HG02623 (cell line): ENCODE results near the gene SPATA33.
A peak's percentile ranks its signal among the peaks of the same experiment; 100 is the strongest.
"Not testable (repeated sequence)": the region's sequence is repeated elsewhere in the genome, so short reads cannot be mapped to it uniquely, and the experiment has no call there.

ENCODE experiments used
- ATAC-seq: cut with Tn5 transposase; IDR thresholded peaks from one replicate; pipeline ENCODE4 v1.9.1; 2021; ENCODE audit warnings: moderate library complexity; ENCODE audit not compliant: unreplicated experiment

Gene SPATA33

DNA sequence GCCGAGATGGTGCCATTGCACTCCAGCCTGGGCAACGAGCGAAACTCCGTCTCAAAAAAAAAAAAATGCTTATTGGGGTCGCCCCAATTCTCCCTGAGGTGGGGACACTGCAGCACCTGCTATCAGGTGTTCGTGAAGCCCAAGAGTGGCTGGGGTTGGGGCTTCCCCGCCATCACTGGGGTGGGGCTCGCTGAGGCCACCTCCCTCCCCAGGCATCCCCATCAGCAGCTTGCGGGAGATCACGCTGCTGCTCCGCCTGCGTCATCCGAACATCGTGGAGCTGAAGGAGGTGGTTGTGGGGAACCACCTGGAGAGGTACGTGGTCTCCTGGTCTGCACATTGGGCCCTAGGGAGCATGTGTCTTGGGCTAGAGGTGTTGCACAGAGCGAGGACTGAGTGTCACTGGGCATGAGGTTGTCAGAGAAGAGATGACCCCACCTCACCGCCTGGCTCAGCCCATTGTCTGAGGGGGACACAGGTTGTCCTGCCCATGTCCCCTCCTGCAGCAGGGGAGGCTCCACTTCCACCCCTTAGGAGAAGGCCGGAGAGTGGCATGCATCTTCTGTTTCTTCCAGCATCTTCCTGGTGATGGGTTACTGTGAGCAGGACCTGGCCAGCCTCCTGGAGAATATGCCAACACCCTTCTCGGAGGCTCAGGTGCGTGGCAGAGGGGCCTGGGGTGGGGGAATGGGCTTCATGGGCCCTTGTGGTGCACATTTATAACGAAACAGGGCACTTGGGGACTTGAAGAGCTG, 33.8 kb downstream of the SPATA33 start:
- ATAC-seq = no peak

DNA sequence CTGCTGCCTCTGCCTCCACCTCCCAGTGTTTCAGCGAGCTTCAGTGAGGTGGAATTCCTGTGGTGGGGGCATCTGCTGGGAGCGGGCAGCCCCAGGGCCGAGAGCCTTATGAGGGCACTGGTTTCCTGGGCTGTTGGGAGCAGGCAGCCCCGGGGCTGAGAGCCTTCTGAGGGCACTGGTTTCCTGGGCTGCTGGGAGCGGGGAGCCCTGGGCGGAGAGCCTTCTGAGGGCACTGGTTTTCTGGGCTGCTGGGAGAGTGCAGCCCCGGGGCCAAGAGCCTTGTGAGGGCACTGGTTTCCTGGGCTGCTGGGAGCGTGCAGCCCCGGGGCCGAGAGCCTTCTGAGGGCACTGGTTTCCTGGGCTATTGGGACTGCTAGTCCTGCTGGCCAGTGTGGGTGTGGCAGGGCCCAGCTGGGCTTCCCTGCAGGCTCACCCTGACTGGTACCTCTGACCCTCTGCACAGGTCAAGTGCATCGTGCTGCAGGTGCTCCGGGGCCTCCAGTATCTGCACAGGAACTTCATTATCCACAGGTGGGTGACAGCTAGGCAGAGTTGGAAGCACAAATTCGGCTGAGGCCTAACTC, 34.4 kb downstream of the SPATA33 start:
- no peak for ATAC-seq

DNA sequence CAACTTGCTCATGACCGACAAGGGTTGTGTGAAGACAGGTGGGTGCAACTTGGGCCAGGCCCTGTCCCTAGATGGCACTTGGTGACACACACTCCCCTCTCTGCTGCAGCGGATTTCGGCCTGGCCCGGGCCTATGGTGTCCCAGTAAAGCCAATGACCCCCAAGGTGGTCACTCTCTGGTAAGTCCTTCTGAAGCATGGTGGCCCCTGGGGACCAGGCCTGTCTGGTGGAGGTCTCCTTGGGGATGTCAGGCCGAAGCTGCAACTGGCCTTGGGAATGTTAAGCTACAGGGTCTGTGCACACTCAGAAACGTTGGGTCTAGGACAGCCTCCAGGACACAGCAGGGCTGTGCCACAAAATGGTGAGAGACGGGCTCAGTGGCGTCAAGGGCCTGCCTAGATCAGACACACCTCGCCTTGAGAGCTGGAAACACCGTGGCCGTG, 35.7 kb downstream of the SPATA33 start:
- no peak for ATAC-seq

DNA sequence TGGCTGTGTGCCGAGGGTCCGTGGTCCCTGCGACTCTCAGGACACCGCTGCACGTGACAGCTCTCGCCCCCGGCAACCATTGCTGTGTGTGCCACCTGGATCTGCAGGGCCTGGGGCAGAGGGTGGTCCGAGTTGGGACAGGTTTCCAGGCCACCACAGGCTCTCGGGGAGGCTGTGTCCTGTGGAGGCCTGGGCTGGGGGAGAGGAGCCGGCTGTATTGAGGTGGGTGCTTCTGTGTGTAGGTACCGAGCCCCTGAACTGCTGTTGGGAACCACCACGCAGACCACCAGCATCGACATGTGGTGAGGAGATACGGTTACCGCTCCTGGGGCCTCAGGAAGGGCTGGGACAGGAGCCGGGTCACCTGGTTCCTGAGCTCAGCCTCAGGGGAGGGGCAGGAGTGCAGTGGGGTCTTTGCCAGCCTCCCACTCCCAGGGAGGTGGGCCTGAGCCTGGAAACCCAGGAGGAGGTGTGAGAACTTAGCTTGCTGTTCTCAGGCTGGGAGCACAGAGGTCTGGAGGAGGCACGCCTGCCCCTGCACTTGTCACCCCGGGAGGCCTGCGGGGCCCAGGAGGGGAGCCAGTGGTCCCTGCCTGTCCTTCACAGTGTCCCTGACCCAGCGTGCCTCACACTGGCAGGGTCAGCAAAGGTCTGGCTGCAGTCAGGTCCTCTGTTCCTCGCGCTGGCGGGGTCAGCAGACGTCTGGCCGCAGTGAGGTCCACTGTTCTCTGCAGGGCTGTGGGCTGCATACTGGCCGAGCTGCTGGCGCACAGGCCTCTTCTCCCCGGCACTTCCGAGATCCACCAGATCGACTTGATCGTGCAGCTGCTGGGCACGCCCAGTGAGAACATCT, 36.5 kb downstream of the SPATA33 start:
- ATAC-seq = no peak

DNA sequence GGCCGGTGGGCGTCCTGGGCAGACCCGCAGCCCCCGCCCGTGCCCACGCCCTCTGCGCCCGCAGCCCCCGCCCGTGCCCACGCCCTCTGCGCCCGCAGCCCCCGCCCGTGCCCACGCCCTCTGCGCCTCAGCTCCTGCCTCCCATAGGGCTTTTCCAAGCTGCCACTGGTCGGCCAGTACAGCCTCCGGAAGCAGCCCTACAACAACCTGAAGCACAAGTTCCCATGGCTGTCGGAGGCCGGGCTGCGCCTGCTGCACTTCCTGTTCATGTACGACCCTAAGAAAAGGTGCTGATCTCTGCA, 37.1 kb downstream of the SPATA33 start:
- not testable (repeated sequence) for ATAC-seq

DNA sequence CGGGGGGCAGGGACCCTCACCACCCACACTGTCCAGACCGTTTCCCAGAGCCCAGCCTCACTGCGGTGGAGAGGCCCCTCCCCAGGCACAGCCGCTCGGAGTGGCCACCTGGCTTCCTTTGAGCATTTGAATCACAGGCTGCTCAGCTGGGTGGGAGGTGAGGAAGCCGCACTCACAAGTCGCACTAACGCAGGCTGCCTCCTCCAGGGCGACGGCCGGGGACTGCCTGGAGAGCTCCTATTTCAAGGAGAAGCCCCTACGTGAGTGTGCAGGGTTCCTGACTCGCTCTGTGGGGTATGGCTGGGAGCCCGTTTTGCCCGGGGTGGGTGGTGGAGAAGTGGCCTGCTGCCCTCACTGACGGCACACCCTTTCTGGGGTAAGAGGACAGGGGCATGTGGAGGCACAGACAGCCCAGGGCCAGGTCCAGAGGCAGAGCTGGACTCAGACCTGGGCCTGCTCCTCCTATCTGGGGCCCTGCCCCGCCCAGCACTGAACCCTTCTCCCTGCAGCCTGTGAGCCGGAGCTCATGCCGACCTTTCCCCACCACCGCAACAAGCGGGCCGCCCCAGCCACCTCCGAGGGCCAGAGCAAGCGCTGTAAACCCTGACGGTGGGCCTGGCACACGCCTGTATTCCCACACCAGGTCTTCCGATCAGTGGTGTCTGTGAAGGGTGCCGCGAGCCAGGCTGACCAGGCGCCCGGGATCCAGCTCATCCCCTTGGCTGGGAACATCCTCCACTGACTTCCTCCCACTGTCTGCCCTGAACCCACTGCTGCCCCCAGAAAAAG, 37.6 kb downstream of the SPATA33 start:
- ATAC-seq = no peak

DNA sequence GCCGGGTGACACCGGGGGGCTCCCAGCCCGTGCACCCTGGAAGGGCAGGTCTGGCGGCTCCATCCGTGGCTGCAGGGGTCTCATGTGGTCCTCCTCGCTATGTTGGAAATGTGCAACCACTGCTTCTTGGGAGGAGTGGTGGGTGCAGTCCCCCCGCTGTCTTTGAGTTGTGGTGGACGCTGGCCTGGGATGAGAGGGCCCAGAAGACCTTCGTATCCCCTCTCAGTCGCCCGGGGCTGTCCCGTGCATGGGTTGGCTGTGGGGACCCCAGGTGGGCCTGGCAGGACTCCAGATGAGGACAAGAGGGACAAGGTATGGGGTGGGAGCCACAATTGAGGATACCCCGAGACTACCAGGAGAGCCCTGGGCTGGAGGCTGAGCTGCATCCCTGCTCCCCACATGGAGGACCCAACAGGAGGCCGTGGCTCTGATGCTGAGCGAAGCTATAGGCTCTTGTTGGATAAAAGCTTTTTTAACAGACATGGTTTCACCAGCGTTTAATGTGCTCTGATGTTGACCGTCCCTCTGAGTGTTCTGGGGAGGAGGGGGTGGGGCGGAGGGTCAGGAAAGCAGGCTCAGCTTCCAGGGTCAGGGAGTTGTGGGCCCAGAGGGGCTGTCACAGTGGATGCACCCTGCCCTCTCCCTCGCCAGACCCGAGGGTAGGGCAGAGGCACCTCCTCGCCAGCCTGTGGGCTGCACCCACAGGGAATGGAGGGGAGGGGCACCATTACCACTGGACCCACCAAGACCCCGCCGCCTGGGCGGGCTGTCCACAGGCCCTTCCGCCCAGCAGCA, 38.4 kb downstream of the SPATA33 start:
- no peak for ATAC-seq

DNA sequence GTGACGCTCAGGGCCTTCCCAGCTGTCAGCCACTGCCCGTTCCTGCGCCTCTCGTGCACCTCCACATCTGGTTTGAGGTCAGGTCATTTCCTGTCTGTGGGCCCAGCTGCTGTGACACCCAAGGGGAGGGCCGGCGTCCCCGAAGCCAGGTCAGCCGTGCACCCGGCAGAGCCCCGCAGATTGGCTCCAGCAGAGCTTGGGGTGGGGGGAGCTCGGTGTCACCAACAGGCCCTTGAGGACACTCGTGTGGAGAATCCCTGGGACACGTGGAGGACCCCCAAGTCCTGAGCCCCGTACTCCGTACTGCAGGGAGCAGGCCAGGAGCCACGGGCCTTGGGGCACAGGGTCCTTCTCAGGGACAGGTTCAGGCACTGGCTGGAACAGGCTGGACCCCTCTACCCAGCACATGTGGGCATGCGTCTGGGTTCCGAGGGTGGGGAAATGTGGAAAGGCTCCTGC, 39.1 kb downstream of the SPATA33 start:
- no peak for ATAC-seq

DNA sequence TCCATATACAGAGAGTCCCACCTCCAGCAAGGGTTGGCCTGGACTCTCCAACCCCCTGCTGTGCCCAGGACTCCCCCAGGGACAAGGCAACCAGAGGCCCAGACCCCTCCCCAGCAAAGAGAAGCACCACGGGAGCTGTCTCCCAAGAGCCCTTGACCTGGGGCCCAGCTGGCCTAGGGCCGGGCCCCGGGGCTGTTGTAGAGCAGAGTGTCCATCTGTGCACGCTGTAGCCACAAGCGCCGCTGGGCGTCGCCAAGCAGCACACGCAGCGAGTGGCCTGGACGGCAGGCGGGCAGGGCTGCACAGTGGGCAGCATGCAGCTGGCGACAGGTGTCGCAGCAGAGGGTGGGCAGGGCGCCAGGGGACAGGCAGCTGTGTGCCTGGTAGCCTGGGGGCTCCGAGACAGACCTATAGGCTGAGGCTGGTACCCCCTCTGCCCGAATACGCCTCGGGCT, 39.6 kb downstream of the SPATA33 start:
- ATAC-seq = no peak

DNA sequence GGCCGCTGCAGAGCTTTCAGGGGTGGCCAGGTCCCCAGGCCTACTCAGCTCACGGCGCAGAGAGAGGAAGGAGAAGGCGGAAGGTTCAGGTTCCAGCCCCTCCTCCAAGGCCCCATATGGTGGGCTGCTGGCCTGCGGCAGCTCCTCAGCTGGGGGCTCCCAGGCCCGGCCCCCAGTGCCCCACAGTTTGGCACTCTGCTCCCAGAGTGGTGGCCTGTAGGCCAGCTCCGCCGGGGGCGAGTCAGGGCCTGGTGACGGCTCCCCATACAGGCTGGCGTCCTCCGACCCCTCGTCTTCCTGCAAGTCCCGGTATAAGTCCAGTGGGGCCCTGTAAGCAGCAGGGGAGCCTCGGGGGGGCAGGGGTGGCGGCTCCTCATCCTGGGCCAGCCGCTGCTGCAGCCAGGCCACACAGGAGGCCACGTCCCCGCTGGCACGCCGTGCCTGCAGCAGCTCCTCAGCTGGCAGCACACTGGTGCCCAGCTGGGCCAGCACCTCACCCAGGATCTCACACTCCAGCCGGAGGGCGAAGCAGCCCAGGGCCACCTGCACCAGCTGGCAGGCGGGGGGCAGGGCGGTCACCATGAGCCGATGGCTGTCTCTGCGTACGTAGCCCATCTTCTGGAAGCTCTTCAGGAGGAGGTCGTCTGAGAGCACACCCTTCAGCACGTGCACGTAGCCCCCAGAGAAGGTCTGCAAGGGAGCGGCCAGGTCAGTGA, 40.1 kb downstream of the SPATA33 start:
- no peak for ATAC-seq

DNA sequence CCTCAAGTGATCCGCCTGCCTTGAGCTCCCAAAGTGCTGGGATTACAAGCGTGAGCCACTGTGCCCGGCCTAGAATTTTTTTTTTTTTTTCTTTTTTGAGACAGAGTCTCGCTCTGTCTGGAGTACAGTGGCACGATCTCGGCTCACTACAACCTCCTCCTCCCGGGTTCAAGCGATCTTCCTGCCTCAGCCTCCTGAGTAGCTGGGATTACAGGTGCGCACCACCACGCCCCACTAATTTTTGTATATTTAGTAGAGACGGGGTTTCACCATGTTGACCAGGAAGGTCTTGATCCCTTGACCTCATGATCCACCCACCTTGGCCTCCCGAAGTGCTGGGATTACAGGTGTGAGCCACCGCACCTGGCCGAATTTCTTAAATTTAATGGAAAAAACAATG, 41.1 kb downstream of the SPATA33 start:
- ATAC-seq = not testable (repeated sequence)

DNA sequence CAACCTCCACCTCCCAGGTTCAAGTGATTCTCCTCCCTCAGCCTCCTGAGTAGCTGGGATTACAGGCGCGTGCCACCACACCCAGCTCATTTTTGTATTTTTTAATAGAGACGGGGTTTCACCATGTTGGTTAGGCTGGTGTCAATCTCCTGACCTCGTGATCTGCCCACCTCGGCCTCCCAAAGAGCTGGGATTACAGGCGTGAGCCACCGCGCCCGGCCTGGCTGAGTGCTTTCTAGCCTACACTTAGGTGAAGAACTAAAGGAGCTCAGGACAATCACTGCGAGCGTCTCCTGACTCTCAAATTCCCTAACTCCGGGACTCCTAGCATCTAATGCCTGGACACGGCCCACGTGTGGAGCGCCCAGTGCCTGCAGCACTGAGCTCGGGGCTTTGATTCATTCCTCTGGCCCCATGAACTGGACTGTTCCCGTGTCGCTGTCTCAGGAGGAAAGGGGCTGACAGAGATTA, 42.0 kb downstream of the SPATA33 start:
- not testable (repeated sequence) for ATAC-seq

DNA sequence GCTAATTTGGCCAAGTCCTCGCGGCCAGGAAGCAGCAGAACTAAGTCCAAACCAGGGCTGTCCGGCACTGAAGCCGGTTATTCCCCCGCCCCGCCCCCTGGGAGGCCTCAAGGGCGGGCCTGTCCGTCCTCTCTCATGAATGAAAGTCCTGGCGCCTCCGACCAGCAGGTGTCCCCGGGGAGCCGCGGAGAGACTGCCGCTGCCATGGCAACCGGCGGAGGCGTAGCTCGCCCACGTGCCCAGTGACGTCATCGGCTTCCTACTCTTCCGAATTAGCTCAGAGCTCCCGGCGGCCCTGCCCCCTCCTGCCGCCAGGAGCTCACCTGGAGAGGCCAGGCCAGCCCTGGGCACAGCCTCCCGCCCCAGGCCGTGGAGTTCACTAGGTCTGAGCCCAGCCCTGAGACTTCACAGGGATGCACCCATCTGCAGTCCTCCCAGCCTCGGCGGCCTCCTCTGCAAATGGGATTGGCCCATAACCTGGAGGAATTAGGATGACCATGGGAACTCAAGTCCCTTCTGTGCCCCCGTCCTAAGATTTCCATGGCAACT, 42.5 kb downstream of the SPATA33 start:
- ATAC-seq = peak; percentile 31

DNA sequence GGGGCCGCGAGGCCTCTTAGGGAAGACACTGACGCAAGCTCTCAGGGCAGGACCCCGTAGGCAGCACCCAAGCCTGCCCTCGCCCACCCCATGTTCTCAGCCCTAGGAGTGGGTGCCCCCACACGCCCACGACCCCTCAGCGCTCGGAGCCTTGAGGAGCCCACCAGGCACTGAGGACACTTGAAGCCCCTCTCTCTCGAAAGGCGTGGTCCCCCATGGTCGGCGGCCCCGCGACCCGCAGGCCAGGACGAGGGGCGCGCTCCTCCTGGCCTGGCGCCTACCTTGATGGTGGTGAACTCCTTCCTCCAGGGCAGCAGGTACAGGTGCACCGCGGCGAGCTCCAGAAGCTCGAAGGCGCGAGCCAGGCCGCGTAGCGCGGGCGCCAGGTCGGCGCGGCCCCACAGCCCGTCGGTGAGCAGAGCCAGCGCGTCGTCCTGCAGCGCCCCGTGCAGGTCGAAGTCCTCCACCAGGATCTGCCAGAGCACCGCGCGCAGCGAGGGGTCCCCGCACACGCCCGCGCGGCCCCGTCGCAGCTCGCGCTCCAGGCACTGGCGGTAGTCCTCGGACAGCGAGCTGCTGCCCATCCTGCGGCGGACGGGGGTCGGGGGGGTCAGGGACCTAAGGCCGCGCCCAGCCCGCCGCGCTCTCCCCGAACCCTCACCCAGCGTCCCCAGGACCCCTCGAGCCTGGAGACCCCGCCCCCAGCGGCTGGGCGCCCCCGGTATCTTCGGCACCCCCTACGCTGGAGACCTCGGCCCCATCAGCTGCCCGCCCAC, 43.2 kb downstream of the SPATA33 start:
- ATAC-seq = no peak

DNA sequence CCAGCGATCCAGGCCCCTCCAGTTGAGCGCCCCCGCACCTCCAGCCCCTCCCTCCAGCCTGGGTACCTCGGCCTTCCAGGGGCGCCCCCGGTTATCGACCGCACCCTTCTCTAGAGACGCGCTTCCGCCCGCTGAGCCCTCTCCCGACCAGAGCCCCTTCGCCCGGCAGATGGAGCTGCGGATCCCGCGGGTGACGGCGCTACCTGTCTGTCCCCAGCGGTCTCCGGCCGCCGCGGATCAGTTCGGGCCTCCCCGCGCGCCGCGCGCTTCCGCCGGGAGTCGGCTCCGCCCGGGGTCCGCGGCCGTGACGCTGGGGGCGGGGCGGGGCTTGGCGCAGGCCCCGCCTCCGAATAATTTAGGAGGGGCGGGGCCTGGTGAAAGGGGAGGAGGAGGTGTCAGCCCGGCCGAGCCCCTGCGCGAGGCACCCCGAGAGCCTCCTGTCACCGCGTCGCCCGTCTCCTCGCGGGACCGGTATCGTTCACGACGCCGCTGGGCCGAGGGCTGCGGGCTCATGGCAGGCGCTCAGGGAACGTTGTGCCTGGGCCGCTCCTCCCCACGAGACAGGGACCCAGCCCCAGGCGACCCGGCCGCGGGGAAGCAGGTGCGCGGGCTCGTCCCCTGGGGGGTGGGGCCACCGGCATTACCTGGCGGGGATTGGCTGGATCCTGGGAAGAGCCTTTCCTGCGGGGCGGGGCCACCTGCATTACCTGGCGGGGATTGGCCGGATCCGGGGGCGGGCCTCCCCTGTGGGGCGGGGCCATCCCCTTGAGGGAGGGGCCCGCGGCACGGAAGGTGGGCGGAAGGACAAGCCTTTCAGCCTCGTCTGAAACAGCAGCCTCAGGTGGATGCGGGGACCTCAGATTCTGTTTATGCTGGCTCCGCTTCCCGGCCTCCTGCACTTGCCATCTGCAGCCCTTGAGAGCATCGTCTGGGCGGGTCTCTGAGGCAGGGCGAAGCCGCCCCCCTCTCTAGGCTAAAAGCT, 44.1 kb downstream of the SPATA33 start, which contains the start of gene SPATA2L:
SPATA2L (minus strand) TSS at position 281 of the 982 bp plus-strand sequence. CDS start 473 bp downstream, outside the sequence.
- ATAC-seq = peak; percentile 66

DNA sequence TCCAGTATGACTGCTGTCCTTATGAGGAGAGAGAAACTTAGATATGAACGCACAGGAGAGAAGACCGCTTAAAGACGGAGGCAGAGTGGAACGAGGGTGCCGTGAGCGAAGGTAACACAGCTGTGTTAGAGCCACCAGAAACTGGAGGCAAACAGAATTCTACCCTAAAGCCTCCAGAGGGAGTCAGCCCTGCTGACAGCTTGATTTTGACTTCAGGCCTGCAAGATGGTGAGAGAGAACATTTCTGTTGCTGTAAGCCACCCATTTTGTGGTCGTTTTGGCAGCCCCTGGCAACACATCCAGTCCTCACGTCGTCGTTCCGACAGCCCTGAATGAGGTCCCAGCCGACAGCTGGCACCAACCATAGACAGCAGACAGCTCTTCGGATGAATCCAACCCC, 46.6 kb downstream of the SPATA33 start:
- no peak for ATAC-seq

DNA sequence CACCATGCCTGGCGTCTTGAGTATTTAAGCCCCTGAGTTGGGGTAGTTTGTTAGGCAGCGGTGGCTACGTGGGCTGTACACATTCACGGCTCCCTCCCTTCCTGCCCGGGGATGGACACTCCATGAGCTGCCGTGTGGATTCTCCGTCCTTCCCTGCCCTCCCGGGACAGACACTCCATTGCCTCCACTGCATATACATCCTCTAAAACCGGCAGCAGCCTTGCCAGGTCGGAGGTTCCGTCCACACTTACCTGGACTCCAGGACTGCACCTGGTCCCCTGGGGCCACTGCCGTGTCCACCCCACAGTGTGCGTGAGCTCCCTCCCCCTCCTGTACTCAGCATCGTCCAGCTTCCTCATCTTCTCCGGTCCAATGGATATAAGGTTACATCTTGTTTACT, 47.4 kb downstream of the SPATA33 start:
- ATAC-seq = no peak
